ENCODE data around the gene HDGFL2.

DNA sequence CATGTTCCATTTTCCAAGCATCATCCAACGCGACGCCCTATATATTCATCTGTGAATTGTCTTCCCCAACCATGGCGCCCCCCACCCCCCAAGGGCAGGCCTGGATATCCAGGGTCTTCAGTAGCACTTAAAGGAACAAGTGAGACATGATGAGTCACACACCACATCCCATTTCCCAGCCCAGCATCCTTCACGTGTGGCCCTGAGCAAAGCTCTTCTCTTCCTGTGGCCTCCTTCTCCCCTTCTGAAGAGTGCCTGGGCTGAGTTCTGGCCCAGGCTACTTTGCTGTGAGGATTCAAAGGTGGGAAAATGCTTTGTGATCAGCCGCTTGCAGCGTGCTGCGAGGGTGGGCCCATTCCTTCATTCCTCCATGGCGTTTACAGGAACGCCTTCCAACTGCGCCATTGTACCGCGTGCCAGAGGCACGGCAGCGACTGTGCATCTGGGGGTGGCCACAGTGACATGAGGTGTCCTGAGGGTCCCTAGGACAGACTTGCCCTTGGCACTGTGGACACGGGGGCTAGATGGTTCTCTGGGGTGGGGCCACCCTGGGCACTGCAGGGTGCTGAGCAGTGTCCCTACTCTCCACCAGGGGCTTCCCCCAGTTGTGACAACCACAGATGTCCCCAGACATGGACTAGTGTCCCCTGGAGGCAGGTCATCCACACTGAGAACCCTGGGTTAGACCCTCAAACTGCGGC, 34.5 kb downstream of the HDGFL2 start:
- TF ChIP-seq CTCF (IDR thresholded peaks at IDR 0.05) (no peak), POLR2A (IDR thresholded peaks at IDR 0.05) (no peak)

Data from adrenal gland (tissue), 5 donors.